ENCODE measurements around the gene CBX4. TPM values are rescaled to one million over a fixed set of nuclear protein-coding genes. Genes with fewer than 3 reads are reported as not detected.

The CBX4 gene
- total RNA-seq, 1 experiment from 2014 or later = 6.2 TPM

GRCh38 chr17:79878329-79878947, 39.2 kb upstream of the CBX4 start:
- no peaks in the 10 kb centered on the region for H3K9me3 Mint-ChIP-seq
- Histone ChIP-seq H4K20me1 (ENCODE audit: control insufficient read depth, insufficient read depth, insufficient read length) (no peaks in the 10 kb centered on the region), H3K79me2 (ENCODE audit: insufficient read depth, low read length) (no peaks in the 10 kb centered on the region), H3K9ac (ENCODE audit: extremely low read depth, insufficient read length, low read length) (no peak overlapping the region), H3K18ac (ENCODE audit: insufficient read length, low read depth, low read length) (no peak overlapping the region), H3K9me3 (ENCODE audit: control insufficient read depth, low read depth, low read length) (no peaks in the 10 kb centered on the region), H4K8ac (replicated peaks; ENCODE audit: insufficient read length, low read depth, low read length) (no peak overlapping the region), H2BK120ac (ENCODE audit: low read depth, low read length, poor library complexity, severe bottlenecking) (no peak overlapping the region), H4K91ac (ENCODE audit: insufficient read length, low read depth, low read length) (no peak overlapping the region), H2BK15ac (ENCODE audit: low read depth, low read length) (no peak overlapping the region), H3K14ac (ENCODE audit: insufficient read depth, low read length) (no peak overlapping the region), H3K27me3 (ENCODE audit: insufficient read depth, low read length) (no peaks in the 10 kb centered on the region), H2BK20ac (ENCODE audit: low read depth, low read length, poor library complexity, severe bottlenecking) (no peak overlapping the region), H3K23ac (ENCODE audit: insufficient read length, low read depth, low read length) (no peak overlapping the region), H3K27ac (ENCODE audit: insufficient read length, low read depth, low read length) (no peak overlapping the region), H3K4ac (ENCODE audit: low read depth, low read length) (no peak overlapping the region), H3K56ac (ENCODE audit: insufficient read length, low read depth, low read length) (no peak overlapping the region), H3K79me1 (ENCODE audit: insufficient read depth, low read depth, low read length, poor library complexity, severe bottlenecking) (no peaks in the 10 kb centered on the region), H2BK5ac (ENCODE audit: insufficient read length, low read length) (no peak overlapping the region), H3K4me2 (ENCODE audit: insufficient read depth, insufficient read length, low read length) (no peak overlapping the region), H3K23me2 (ENCODE audit: insufficient read length, low read depth, low read length, poor library complexity, severe bottlenecking) (no peaks in the 10 kb centered on the region), H2AK5ac (ENCODE audit: insufficient read length, low read length) (no peak overlapping the region), H2BK12ac (ENCODE audit: insufficient read length, low read depth, low read length) (no peak overlapping the region), H2AFZ (ENCODE audit: low read length) (no peak overlapping the region), H3T11ph (ENCODE audit: low read length) (no peak overlapping the region), H4K5ac (ENCODE audit: insufficient read length, low read depth, low read length) (no peak overlapping the region), H3K4me1 (ENCODE audit: insufficient read depth, low read length) (no peaks in the 10 kb centered on the region)
- WGBS (ENCODE audit: extremely low coverage, insufficient read length, low lambda C conversion rate) = no CpG with 5 or more reads among the region's 10 CpGs
- H3K27me3 Mint-ChIP-seq (ENCODE audit: low read depth) = peaks cover 18% of the 10 kb centered on the region
- no peak for TF ChIP-seq CTCF (conservative IDR thresholded peaks at IDR 0.05)
- peaks cover 2 to 13% of the 10 kb centered on the region in 2 experiments; a peak in 3 of 4 replicates for H3K4me1 Mint-ChIP-seq
- no peak overlapping the region for H3K4me3 Mint-ChIP-seq
- no peak overlapping the region for H3K27ac Mint-ChIP-seq
- peaks cover 0 to 5% (median 0%) of the 10 kb centered on the region in 3 experiments; a peak in 2 of 7 replicates for H3K36me3 Mint-ChIP-seq (ENCODE audit: insufficient read depth in 1 of 3, low read depth in 3 of 3)
- DNase-seq = no peak

All from H9 (cell line).